Activated gamma-delta T cell (primary cell): ENCODE results near the gene LAMP5.

ENCODE experiments used
- DNase-seq: peaks from one replicate; lab custom pipeline; 2025; lab: John Stamatoyannopoulos, UW

The LAMP5 gene

DNA sequence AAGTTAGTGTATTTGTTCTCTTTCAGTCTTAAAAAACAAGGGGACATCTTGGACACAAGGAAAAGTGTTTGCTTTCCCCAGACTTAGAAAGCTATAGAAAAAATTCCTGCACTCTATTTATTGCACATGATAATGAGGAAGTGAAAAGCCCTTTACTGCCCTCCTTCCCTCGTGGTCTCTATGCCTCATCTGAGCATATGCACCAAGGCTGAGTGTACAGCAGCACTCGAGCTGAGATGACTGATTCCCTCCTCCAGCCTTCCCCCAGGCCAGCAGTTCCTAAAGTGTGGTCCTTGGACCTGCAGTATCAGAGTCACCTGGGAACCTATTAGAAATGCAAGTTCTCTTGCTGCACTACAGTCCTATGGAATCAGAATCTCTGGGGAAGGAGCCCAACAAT is 14.3 kb upstream of the LAMP5 start:
- DNase-seq = no peak

DNA sequence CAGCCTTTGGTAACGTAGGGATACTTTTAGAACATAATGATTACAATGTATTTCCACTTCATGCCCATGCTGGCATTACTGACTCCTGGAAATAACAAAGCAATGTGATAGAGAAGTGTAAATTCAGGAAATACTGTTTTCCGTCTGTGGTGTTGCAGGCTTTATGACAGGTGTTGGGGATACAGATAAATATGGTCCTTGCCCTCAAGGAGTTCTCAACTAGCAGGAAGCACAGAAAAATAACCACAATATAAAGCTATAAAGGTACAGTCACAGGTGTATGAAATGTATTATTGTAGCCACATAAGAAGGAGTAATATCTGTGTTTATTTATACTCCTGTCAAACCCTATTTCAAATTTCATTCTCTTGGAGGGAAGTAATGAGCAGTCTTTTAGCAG is 12.9 kb upstream of the LAMP5 start:
- DNase-seq = no peak

DNA sequence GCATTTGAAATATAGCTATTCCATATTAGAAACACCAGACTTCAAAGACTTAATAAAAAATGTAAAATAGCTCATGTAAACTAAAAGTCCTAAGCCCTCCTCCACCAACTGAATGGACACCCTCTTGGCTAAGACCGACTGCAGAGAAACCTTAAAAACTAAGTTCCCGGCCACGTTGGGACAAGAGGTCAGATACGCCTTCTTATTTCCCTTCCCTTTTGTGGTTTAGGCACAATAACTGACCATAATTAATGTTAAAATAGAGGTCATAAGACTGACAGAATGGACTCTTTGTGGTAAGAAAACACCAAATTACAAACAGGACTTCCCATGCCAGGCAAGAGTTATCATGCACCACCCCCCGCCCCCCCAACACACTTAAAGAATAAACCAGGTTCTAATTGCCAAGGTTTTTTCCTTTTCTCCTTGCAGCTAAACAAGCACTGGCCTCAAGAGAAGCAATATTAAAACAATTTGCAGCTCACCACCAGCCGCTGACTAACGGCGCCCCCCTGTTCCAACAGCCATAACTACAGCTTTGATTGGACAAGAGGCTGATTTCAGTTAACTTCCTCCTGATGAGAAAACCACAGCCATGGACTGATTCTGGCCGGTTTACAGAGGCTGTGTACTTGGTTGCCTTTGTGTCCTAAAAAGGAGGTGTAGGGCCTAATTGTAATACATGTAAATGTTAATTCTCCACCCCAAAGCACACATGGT is 10.7 kb upstream of the LAMP5 start:
- DNase-seq = no peak

DNA sequence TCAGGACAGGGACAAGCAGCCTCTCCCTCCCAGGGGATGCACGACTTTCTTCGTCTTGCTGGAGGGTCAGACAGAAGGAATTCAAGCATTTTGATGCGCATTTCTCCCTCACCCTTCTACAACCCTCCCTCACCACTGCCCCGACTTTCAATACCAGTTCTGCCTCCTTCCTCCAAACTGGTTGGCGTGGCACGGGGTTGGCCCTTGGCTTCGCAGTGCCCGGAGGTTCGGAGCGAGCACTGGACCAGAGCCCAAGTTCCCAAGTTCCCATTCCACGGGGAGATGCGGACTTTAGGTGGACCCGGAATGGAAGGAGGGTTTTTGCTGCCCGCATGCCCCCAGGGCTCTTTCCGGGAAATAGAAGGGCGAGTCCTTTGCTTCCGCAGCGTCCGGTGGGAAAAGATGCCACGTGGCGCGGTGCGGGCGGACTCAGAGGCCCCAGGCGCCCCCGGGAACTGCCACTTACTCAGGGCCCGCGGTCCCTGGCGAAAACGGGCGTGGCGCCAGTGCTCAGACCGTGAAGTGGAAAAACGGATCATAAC is 8.0 kb upstream of the LAMP5 start:
- no peak for DNase-seq

DNA sequence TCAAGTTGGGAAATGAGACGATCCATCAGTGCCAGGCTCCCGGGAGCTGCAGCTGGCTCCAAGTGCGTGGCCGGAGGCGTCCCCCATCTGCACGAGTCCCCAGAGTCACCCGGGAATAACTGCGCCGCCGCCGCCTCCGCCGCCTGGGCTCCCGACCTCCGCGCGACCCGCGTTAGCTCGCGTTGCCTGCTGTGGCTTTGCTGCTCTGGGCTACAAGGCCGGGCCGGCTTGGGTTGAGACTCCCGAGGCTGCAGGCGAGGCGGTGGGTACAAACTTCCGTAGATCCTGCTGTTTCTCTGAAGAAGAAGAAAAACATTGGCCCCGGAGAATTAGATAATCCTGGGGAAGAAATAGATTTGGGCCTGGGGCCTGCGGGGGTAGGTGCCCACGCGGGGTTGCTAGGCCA is 7.4 kb upstream of the LAMP5 start:
- no peak for DNase-seq

DNA sequence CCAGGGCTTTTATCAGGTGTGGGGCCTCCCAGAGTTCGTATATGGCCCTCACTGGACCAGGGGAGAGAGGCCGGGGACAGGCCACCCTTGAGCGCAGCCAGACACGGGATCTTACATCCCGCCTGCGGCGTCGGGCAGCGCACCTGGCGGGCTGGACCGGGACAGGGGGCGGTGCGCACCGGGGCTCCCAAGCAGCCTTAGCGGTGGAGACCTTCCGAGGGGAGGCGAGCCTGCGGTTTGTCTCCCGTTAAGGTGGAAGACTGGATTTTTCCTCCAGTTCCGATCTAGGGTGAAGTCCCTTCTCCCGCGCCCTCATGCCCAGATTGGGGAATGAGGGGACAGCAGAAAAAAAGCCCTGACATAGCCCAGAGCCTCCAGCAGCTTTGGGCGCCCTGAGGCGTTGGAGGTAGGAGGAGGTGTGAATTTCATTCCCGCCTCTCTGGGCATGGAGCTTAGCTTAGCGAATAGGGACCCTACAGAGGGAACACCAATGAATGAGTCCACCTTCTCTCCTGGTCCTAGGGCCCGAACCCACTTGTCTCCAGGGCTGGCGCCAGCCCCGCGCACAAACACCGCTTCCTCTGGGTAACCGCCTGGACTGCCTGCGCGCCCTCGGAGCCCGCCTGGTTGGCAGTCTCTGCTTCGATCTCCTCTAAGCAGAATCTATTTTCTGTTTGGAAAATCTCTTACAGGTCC is 6.7 kb upstream of the LAMP5 start:
- DNase-seq = no peak

DNA sequence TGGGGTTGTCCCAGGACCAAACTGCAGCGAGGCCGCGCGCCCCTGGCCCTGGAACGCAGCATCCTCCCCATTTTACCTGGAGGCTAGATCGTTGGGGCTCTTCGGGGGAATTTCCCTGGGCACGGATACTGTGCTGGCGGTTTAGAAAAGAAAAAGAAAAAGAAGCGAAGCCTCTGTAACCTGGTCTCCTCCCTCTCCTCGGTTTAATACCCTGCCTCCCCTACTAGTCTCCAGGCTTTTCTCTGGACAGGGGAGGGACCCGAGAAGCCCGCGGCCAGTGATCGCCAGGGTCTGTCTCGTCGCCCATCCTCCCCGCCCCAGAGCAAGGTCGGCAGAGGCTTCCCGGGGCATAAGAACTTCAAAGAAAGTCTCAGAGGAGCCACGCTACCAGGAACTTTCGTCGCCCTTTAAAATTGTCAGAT is 6.1 kb upstream of the LAMP5 start:
- no peak for DNase-seq

DNA sequence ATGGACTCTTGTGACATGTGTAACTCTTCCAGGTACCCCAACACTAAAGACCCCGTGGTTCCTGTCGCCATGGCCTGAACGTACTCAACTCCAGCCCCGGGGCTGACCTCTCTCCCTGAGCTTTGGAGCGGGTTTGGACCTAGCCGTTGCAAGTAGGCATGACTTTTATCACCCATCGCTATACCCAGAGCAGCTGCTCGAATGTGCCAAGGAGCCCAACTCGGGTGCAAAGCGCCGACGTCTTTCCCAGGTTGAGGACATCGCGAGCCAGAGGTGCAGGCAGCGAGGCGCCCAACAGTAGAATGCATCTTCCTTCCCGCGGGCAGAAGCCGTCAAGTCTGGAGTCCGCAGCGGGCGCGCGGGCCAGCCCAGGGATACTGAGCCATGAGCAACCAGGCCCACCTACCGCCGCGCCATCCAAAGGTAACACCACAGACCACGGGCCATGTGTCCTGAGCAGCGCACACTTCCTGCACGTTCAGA is 5.7 kb upstream of the LAMP5 start:
- no peak for DNase-seq

DNA sequence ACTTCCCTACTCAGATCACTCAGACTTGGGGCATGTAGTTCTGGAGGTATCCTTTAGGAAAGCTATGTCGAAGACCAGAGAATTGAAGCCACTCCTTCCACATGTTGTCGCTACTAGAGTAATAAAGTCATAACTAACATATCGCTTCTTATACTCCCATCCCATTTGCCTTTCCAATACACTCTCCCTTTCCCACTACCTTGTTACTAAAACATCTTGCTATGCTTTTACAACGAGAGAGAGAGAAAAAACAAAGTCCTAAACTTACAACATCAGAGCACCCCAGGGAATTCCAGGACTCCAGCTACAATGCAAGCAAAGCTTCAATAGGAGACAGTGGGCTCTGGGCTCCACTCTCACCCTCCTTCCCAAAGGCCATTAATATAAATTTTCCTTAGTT is 5.1 kb upstream of the LAMP5 start:
- DNase-seq = no peak

DNA sequence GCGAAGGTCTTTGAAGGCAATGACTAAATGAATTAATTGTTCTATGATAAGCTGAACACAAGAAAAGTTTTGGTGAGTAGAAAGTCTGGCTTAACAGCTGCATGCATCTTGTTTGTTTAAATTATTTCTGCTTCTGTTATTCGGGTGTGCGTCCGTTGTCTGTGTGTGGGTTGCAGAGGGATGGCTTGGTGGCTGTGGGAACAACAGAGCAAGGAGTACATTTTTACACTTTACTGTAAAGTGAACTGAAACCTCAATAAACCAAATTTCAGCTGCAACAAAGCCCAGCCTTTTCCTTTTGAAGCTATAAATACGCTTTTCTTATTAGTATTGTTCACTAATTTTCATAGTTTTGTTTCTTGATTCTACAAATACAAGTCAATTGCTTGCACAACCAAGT is 3.5 kb upstream of the LAMP5 start:
- no peak for DNase-seq

DNA sequence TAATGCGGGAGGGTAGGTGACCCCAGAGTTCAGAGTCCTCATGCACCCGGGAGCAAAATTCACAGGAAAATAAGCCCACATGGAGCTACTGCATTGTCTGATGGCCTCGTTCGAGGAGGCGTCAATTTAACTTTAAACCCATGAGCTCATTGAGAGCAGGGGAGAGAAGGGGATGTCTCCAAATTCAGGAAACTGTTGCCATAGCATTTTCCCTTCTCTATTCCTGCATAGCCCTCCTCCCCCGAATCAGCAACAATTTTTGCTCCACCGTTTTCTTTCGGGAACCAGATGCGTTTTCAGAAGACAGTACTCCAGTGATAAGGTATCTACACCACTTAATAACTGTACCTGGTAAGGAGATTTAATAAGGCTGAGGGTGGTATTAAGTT is 324 bp upstream of the LAMP5 start:
- DNase-seq = no peak

DNA sequence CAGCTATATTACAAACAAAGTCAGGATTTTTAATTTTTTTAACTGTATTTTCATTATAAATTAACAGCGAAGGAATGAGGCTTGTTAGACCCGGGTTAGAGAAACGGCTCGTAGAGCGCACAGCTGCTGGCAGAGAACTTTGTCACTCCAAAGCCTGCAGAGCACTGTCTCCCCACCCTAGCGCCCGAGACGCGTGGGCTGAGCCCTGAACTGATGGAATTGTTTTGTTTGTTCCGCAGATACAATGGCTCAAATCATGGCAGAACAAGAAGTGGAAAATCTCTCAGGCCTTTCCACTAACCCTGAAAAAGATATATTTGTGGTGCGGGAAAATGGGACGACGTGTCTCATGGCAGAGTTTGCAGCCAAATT is 810 bp downstream of the LAMP5 start:
- no peak for DNase-seq

DNA sequence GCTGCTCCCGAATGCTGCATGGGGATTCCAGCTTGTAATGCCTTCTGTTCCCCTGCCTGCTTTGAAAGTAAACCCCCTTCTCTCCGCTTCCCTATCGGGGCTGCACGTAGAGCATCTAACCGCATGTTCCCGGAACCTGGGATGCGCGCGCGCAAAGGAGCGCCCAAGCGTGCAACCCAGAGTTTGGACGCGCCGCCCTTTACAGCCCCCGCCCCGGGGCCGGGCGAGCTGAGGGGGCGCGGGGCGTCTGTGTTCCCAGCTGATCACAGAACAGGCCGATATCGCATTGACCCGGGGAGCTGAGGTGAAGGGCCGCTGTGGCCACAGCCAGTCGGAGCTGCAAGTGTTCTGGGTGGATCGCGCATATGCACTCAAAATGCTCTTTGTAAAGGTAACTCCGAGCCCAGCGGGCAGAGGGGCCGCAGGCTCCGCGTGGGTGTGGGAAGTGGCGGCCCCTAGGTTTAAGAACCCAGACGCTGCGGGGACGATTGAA is 1.4 kb downstream of the LAMP5 start:
- DNase-seq = no peak

DNA sequence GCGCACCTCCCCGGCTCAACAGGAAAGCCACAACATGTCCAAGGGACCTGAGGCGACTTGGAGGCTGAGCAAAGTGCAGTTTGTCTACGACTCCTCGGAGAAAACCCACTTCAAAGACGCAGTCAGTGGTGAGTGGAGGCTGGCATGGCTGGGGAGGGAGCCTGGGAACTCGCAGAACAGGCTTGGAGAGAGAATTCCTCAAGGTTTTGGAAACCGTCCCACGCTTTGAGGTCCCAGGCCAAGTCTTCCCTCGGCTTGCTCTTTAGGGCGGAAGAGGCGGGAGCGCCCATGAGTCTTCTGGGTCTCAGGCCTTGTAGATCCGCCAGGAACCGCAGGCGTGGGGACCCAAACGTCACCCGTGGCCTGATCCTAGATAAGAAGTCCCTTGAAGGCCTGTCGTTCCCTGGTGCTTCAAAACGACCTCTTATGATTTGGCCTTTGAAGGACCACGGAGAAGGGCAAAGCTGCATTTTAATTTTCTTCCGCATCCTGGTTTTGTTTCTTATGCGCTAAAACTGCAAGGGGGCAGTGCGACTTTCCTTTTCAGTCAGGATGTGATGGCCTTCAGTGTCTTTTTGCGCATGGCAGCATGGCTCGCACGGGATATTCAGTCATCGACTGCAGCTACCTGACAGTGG is 2.0 kb downstream of the LAMP5 start:
- no peak for DNase-seq

DNA sequence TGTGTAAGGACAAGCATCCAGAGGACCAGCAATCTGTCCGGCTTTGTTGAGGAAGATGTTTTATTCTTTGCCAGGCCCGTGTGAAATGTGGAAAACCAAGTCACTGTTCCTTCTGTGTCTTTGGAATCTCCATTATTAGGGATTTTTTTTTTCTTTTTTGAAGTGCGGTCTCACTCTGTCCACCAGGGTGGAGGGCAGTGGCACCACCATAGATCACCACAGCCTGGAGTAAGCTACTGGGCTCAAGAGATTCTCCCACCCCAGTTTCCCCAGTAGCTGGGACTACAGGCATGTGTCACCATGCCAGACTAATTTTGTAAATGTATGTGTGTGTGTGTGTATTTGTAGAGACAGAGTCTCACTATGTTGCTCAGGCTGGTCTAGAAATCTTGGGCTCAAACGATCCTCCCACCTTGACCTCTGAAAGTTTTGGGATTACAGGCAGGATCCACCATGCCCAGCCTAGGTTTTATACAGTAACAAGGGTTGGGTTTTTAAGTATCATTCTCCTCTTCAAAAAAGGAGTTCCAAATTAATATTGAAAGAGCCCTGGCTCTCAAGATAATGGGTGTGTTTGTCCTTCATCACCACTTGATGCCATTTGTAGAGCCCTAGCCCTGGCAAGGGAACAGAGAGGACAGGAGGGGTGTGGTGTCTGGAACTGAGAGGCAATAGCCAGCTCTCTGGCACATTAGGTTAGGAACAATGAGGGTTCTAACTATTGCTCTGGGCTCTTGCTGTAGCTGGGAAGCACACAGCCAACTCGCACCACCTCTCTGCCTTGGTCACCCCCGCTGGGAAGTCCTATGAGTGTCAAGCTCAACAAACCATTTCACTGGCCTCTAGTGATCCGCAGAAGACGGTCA is 3.1 kb downstream of the LAMP5 start:
- no peak for DNase-seq

DNA sequence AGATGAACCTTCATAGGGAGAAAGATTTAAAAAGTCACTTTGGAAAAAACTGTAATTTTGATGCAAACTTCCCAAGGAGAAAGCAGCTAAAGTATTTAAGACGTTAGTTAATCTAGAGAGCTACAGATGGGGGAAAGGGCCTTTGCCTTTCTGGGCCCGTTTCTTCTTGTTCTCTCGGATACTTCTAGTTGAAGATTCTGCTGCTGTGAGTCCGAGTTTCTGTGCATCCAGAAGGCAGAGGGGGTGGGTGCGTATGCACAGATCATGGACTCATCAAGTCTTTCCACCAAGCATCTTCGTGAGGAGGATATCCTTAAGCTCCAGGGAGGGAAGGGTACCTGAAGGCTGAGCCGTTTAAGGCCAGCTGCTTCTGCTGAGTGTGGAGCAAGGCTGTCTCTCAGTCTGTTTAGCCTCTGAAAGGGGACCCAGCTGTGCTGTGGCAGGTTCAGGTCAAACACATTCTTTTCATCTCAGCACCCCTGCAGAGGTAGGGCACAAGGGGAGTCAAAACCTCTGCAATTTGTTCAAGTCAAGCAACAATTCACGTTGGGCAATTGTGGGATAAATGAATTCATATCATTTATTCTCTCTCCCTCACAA is 4.3 kb downstream of the LAMP5 start:
- DNase-seq = no peak

DNA sequence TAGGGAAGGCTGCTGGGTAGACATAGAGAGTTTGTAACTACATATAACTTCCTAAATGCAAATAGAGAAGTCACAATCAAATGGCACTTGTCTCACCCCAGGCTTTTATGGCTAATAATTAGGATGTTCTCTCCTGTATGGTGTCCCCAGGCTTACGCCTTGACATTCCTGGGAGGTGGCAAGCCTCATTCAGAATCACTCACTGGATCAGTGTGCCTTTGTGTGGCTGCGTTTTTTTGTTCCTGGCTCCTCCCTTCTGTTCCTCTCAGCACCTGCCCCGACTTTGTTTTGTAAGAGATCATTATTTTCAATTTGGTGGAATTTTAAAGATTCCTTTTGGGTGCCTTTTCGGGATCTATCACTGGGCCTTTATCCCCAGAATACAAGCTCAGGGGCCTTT is 5.7 kb downstream of the LAMP5 start:
- no peak for DNase-seq

DNA sequence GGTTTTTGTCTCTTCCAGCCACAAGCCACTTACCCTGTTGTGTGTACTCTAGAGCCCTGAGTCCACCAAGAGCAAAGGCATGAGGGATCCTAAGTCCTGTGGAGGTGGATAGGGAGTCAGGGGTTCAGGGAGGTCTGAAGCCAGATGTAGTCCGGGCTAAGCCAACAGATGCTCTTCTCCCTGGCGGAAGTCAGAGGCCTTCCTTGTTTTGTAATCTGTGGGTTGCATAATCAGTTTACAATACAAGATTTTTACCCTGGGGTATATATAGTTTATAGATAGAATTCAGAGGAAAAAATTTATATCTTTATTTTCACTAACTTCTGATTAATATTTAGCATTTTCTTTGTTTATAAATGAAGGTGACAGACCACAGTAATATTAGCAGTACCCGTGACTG is 9.2 kb downstream of the LAMP5 start:
- DNase-seq = no peak

DNA sequence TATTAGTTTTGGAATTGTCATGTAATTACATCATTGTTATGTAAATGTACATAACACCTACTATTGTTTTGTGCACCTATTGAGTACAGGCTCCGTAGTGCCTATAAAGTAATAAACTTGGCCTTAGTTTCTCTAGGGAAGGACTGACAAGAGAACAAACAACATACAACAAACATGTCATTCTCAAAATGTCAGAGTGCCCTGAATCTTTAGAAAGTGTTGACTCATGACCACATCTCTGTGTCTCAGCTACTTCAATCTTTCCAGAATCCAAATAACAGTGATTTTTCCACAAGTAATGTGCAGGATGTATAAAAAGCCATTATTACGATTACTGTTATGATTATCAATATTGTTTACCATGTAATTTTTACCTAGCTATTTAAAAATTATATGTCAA is 17.2 kb downstream of the LAMP5 start:
- DNase-seq = no peak

DNA sequence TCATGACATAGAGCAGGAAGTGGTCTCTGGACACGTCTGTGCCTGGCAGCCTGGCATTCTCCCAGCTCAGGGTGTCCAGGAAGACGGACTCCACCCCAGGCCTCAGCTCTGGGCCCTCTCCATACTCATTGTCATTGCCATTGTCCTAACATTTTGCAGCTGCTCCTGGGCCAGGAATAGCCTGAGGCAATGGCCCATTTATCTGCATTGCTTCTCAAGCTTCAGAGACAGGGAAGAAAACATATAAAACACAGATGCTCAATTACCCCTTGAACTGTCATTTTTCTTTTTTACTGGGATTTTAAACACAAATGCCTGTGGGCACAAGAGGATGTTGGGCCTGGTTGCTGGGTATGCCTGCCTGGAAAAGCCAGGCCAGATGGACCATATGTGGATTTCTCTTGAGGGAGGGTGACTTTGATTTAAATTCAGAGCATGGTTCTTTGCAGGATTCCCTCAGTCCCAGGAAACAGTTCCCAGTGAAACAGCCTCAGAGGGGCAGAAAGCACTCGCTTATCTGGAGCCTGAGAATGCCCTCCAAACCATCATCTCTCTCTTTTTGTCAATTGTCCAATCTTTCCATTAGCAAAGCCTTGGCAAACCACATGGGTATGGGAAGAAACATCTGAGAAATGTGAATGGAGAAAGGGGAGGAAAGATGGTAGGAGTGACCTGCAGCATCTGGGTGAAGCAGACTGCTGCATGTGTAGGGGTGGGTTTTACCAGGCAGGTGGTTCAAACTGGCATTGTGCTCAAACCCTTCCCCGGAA is 17.9 kb downstream of the LAMP5 start:
- DNase-seq = no peak

DNA sequence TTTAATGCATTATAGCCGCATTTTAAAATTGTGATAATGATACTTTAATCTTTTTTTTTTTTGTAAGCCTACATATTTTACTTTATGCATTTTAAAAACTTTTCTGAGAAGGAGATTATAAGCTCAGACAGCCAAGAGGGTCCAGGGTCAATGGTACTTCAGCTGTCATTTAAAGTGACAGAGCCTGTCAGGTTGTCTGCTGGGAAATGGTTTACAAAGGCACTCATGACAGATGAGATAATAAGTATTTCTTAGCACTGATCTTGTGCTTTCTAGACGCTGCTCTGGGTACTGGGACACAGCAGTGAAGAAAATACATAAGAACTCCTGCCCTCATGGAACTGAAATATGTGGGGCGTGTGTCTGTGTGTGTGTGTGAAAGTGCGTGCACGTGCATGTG is 19.6 kb downstream of the LAMP5 start:
- DNase-seq = no peak
